HG03439 (cell line): ENCODE data around the gene WDFY4.
"Not testable (repeated sequence)": the region's sequence is repeated elsewhere in the genome, so short reads cannot be mapped to it uniquely, and the experiment has no call there.

ENCODE experiments used
- ATAC-seq: cut with Tn5 transposase; IDR thresholded peaks from one replicate; pipeline ENCODE4 v1.9.1; 2021; ENCODE audit warnings: mild to moderate bottlenecking, moderate library complexity; ENCODE audit not compliant: unreplicated experiment

Gene WDFY4, protein sequence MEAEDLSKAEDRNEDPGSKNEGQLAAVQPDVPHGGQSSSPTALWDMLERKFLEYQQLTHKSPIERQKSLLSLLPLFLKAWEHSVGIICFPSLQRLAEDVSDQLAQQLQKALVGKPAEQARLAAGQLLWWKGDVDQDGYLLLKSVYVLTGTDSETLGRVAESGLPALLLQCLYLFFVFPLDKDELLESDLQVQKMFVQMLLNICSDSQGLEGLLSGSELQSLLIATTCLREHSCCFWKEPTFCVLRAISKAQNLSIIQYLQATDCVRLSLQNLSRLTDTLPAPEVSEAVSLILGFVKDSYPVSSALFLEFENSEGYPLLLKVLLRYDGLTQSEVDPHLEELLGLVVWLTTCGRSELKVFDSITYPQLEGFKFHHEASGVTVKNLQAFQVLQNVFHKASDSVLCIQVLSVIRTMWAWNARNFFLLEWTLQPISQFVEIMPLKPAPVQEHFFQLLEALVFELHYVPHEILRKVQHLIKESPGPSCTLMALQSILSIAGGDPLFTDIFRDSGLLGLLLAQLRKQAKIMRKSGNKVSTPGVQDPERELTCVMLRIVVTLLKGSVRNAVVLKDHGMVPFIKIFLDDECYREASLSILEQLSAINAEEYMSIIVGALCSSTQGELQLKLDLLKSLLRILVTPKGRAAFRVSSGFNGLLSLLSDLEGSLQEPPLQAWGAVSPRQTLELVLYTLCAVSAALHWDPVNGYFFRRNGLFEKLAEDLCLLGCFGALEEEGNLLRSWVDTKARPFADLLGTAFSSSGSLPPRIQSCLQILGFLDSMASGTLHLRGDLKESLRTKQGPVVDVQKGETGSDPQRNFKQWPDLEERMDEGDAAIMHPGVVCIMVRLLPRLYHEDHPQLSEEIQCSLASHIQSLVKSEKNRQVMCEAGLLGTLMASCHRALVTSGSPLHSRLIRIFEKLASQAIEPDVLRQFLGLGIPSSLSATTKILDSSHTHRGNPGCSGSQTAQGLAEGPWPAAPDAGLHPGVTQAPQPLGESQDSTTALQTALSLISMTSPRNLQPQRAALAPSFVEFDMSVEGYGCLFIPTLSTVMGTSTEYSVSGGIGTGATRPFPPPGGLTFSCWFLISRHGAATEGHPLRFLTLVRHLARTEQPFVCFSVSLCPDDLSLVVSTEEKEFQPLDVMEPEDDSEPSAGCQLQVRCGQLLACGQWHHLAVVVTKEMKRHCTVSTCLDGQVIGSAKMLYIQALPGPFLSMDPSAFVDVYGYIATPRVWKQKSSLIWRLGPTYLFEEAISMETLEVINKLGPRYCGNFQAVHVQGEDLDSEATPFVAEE (N-terminal part only)

DNA sequence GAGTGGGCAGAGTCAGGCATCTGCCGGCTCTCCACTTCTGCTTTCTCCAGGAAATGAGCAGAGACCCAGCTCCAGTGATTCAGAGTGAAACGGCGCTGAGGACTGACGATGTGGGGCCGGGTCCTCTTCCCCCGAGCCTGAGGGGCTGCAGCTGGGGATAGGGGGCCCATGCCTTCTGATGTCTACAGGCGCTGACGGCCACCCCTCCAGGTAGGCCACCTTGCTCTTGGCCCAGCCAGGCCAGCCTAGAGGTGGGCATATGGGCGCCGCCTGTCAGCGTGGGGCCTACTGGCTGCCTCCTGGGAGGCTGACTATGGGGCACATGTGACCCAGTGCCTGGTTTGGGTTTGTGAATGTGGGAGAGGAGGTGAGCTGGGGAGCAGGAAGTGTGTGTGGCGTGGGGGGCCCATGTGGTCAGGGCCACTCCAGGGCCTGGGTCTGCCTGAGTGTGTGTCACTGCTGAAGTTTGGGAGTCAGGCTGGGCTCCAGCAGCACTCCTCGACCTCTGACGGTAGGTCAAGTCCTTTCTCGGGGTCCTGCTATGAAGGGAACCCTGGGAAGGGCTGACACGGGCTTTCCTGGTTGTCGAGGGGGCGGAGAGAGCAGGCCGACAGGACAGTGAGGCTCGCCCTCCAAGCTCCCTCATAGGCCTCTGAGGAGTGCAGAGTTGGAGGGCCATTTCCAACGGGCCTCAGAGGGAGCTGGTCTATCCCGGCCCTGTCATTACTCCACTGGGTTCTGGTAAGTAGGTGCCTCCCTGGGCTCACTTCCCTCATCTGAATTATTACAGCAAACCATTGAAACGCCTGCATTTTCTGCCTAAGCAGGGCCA, at the start of gene WDFY4:
TSS of gene WDFY4 (plus strand) at position 82 of the 832 bp plus-strand sequence. CDS start 24,860 bp downstream, outside the sequence.
- ATAC-seq, result peak; percentile 60

- ATAC-seq, result no peak
Measured at GRCh38 chr10:48634984-48635557, 49.6 kb upstream of the WDFY4 start.

DNA sequence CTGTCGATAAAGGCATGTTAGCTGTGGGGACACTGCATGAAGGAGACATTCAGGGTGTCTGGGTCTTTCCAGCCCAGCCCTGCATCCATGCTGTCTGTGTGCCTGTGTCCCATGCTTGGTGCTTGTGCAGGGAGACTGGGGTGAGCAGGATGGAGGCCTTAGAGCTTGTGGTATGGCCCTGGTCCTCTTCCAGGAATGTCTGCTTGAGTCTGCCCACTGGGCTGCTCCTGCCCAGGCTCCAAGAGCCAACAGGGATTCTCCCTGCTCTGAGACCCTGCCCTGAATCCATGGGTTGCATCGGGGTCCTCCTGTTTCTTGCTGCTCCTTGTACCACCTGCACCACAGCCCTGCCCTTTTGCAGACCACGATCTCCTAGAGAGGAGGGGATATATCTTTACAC, 48.4 kb upstream of the WDFY4 start:
- ATAC-seq, result no peak

DNA sequence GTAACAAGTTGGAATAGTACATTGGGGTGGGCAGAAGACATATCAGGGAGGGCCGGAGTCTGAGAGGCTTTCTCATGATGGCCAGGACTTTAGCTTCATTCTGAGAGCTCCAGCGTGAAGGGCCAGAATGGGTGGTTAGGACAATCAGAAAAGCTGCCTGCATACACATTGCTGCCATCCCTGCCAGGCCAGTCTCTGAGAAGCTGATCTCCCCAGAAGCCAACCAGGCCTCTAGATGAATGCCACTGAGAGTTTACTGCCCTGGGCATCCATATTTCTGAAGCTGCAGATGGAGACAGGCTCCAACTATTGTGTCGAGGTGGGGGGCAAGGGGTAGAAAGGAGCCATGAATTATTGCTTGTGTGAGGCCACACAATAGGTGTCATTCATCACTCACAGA, 47.8 kb upstream of the WDFY4 start:
- ATAC-seq, result no peak

GRCh38 chr10:48638158-48638557, 46.5 kb upstream of the WDFY4 start:
- ATAC-seq, result no peak

DNA sequence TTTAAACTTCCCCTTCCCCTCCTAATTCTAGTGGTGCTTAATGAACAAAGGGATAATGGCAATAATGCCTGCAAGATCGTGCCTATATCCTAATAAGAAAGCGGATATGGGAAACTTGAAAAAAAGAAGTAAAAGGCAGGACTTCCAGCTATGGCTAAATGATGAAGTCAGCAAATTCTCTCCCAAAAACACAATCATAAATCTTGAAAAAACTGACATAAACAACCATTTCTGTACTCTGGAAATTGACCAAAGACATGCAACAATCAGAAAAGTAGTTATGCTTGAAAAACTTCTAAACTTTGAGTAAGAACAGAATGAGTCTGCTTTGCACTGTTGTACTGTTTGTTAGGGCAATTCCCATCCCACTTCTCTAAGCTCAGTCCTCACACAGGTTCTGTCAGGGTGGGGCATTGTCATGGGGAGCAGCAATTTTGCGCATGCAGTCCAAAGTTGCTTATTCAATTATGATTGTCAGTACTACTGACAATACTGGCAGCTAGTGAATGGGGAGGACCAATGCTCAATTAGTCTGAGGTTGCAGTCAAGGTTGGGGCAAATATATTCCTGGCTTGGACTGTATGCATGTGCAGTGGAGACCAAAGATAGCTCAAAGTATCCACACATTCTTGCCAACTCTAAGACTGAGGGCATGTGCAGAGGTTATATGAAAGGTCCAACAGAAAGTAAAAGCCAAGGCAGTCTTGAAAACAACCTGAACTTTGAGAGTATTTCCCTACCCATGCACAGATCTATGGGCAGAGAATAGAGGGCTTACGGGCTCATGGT, 45.7 kb upstream of the WDFY4 start:
- ATAC-seq, result no peak

GRCh38 chr10:48639632-48640031, 45.0 kb upstream of the WDFY4 start:
- ATAC-seq, result no peak

DNA sequence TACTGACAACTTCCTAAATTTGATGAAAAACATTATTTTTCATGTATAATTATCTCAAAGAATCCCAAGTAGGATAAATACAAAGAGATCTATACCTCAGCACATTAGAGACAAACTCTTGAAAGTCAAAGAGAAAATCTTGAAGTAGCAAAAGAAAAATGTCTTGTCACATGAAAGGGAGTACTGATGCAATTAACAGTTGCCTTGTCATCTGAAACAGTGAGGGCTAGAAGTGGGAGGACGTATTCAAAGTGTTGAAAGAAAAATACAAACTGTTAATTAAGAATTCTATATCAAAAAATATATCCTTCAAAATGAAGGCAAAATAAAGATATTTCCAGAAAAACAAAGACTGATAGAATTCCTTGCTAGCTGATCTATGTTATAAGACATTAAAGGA, 44.3 kb upstream of the WDFY4 start:
- ATAC-seq, result no peak

DNA sequence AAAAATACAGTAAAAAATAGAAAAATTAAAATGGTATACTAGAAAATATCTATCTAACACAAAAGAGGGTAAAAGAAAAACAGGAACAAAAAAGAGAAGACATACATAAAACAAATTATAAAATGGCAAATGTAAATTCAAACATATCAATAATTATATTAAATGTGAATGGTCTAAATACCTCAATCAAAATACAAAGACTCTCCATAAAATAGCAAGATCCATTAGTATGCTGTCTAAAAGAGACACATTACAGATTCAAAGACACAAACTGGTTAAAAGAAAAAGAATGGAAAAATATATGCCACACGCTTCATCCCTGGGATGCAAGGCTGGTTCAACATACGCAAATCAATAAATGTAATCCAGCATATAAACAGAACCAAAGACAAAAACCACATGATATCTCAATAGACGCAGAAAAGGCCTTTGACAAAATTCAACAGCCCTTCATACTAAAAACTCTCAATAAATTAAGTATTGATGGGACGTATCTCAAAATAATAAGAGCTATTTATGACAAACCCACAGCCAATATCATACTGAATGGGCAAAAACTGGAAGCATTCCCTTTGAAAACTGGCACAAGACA, 43.5 kb upstream of the WDFY4 start:
- ATAC-seq, result not testable (repeated sequence)

- ATAC-seq, result no peak
Measured at GRCh38 chr10:48645600-48645999, 39.1 kb upstream of the WDFY4 start.

GRCh38 chr10:48647073-48647472, 37.6 kb upstream of the WDFY4 start:
- not testable (repeated sequence) for ATAC-seq

- no peak for ATAC-seq
Measured at GRCh38 chr10:48648172-48648942, 36.3 kb upstream of the WDFY4 start.

DNA sequence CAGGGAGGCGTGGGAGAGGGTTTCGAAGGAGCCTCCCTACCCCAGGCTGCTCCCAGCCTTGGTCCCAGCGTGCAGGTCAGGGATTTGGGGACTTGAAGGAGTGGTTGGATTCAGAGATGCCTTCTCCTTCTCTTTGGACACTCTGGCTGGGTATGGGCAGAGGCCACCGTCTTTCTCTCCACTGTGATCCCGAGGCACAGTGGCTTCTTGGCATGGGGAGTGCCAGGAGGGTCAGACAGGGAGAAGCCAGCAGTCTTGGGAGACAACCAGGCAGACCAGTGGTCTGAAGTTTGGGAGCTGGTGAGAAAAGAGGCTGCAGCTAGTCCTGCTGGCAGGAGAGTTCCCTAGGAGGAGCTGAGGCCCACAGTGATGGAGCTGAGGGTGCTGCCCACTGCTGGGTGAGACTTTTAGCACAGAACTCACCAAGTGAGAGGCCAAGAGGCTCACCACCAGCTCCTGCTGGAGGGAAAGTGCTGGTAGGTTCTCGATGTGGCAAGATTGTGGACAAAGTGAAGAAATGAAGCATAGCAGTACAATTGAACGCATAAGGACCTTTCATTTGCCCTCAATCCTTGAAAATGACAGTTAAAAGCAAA, 35.2 kb upstream of the WDFY4 start:
- no peak for ATAC-seq

GRCh38 chr10:48651293-48651692, 33.4 kb upstream of the WDFY4 start:
- ATAC-seq, result no peak

DNA sequence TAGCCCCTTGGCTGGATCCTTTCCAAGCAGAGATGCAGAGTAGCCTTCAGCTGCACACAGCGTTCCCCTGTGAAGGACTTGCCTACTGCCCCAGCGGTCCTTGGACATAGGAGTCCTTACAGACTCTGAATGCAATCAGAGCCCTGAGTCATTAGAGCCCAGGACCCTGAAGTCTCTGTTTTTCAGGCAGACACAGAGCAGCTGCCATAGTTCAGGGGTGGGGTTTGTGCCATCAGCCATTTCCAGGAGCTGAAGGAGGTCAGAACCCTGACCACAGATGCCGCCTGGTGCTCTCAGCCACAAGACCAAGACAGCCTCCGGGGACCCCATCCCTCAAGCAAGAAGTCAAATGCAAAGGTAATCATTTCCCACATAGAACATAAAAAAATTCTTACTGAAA, 32.8 kb upstream of the WDFY4 start:
- no peak for ATAC-seq

- no peak for ATAC-seq
Measured at GRCh38 chr10:48652344-48652743, 32.3 kb upstream of the WDFY4 start.

DNA sequence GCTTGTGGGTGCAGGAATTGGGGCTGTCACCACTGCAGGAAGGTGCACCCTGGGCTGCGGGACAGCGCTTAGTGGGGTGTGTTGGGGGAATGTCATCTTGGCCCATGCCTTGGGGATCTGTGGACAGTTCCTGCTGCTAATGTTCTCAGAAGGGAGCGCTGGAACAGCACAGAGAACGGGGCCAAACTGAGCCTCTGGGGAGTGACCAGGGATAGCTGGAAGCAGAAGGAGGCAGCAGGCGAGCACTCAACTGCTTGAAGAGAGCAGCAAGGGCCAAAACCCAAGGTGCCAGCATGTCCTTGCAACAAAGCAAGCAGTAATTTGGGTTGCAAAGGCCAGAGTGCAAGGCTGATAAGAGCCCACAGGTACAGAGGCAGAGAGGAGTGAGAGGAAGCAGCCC, 31.3 kb upstream of the WDFY4 start:
- ATAC-seq, result no peak
